Upper lobe of left lung (tissue), 6 donors: ENCODE results near the gene FAM151A. TPM values are rescaled to one million over a fixed set of nuclear protein-coding genes. Genes with fewer than 3 reads are reported as not detected.

Experiments
- ATAC-seq, 2 donors: fragments of 200-7000 bp; cut with Tn5 transposase; one replicate each; pipeline ENCODE4 v1.9.1; 2022; ENCODE audit warnings: mild to moderate bottlenecking in 2 of 2, moderate library complexity in 2 of 2; ENCODE audit not compliant: low FRiP score in 2 of 2
- DNase-seq, 2 donors: peaks; one replicate each; pipeline ENCODE4 v3.0.0-alpha.2; 2019 to 2020
- H3K27ac ChIP-seq, 4 donors: fragments of 200-600 bp; sonication (generic); one replicate each; pipeline ENCODE4 v1.5.1; 2016 to 2019
- H3K27me3 ChIP-seq, 4 donors: fragments of 200-600 bp; sonication (generic); one replicate each; pipeline ENCODE4 v1.5.1; 2017 to 2019
- H3K36me3 ChIP-seq, 4 donors: fragments of 200-600 bp; sonication (generic); one replicate each; pipeline ENCODE4 v1.5.1; 2016 to 2019
- H3K4me1 ChIP-seq, 4 donors: fragments of 200-600 bp; sonication (generic); one replicate each; pipeline ENCODE4 v1.5.1; 2018 to 2019
- H3K4me3 ChIP-seq, 4 donors: fragments of 200-600 bp; sonication (generic); one replicate each; pipeline ENCODE4 v1.5.1; 2017 to 2019; ENCODE audit warnings: mild to moderate bottlenecking in 2 of 4, moderate library complexity in 1 of 4
- H3K9me3 ChIP-seq, 4 donors: fragments of 200-600 bp; sonication (generic); one replicate each; pipeline ENCODE4 v1.5.1; 2018 to 2019
- EP300 ChIP-seq, 4 donors: sonication (generic); formaldehyde crosslinking; IDR thresholded peaks; one replicate each; pipeline ENCODE4 v1.5.1; 2017; ENCODE audit warnings: antibody characterized with exemption in 4 of 4, control low read depth in 2 of 4
- POLR2A ChIP-seq, 4 donors: fragments of 450-650 bp; IDR thresholded peaks; one replicate each; pipeline ENCODE4 v1.5.1; 2016 to 2017; ENCODE audit warnings: antibody characterized with exemption in 4 of 4, mild to moderate bottlenecking in 2 of 4
- POLR2AphosphoS5 ChIP-seq, 2 donors: sonication (generic); formaldehyde crosslinking; IDR thresholded peaks; one replicate each; pipeline ENCODE4 v1.5.1; 2017; ENCODE audit warnings: antibody characterized with exemption in 2 of 2
- WGBS, 2 donors: methylation state at CpG; one replicate each; pipeline ENCODE4 v1.1.5; 2017 to 2018; 5-methylcytosine and 5-hydroxymethylcytosine counted together
- total RNA-seq, 6 donors: library from RNA; depleted of rRNA in 4 of 6; stranded (reverse); fragments of >200 nt in 4 of 6; gene quantifications; one replicate each; pipeline versions ENCODE4 v1.1.0 to v1.2.1, GENCODE V29; 2016 to 2021
- TF ChIP-seq, protein P1 (sequence below), 6 experiments: fragments of 450-650 bp in 4 of 6; fragments of 200-600 bp in 2 of 6; sonication (generic) in 2 of 6; IDR thresholded peaks; one replicate each; pipeline ENCODE4 v1.5.1; 2016 to 2019; ENCODE audit warnings: antibody characterized with exemption in 6 of 6
- donor health status: DM: no; HTN: no; CAD: no; lungs with moderate emphysema.
- donor health status: DM: no; HTN: yes; CAD: no; lungs with severe emphysema.

FAM151A gene
- total RNA-seq, 6 donors from 2014 or later, result not detected

DNA sequence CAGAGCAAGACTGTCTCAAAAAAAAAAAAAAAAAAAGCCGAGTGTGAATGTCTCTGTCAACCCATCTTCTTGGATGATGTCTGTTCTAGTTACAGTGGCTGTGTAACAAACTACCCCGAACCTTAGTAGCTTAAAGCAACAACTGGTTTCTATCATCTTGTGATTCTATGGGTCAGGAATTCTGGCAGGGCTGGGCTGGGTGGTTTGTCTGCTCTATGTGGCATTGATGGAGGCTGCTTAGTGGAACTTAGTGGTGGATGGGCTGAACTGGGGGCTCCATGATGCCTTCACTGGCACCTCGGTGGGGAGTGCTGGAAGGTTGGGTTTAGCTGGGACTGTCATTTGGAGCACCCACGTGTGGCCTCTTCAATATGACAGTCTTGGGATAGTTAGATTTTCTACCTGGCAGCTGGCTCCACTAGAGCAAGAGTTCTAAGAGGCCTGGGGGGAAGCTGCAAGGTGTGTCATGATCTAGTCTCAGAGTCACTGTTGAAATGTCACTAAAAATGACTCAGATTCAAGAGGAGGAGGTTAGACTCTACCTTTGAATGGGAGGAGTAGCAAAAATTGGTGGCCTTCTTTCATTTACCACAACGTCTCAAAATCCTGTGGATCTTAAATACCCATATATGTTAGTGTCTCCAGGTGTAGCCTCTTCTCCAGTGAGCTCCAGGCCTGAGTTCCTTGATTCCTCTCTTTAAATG lies 56.7 kb downstream of the FAM151A start:
- TF ChIP-seq POLR2A (IDR thresholded peaks at IDR 0.05) (no peak), POLR2AphosphoS5 (IDR thresholded peaks at IDR 0.05) (no peak), EP300 (IDR thresholded peaks at IDR 0.05) (no peak)
- TF ChIP-seq, protein P1, sequence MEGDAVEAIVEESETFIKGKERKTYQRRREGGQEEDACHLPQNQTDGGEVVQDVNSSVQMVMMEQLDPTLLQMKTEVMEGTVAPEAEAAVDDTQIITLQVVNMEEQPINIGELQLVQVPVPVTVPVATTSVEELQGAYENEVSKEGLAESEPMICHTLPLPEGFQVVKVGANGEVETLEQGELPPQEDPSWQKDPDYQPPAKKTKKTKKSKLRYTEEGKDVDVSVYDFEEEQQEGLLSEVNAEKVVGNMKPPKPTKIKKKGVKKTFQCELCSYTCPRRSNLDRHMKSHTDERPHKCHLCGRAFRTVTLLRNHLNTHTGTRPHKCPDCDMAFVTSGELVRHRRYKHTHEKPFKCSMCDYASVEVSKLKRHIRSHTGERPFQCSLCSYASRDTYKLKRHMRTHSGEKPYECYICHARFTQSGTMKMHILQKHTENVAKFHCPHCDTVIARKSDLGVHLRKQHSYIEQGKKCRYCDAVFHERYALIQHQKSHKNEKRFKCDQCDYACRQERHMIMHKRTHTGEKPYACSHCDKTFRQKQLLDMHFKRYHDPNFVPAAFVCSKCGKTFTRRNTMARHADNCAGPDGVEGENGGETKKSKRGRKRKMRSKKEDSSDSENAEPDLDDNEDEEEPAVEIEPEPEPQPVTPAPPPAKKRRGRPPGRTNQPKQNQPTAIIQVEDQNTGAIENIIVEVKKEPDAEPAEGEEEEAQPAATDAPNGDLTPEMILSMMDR (IDR thresholded peaks at IDR 0.05), result no peak
- Histone ChIP-seq H3K27me3 (no peaks in the 10 kb centered on the region), H3K4me3 (no peak overlapping the region), H3K27ac (no peak overlapping the region), H3K4me1 (peaks cover 0 to 6% (median 4%) of the 10 kb centered on the region in 4 donors), H3K36me3 (no peaks in the 10 kb centered on the region), H3K9me3 (no peaks in the 10 kb centered on the region)
- DNase-seq (no peak), ATAC-seq (no peak)
- 77 to 93% methylated on average over 4 to 5 of the region's 5 CpGs for WGBS, 2 donors

DNA sequence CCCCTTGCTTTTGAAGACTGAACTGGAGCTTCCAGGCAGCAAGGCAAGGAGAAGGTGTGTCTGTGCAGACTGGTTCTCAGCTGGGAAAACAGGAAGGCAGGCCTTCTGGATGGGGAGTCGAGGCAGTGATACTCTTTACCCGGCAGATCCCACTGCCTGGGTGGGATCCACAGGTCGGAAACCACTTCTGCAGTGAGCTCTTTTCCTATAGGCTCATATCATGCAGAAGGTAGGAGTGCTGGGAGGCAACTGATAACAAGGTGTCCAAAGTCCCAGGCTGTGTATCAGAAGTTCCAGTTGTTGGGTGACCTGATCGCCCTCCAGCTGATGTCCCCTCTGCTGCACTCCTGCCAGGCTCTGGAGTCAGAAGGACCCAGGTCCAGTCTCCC lies 58.2 kb downstream of the FAM151A start:
- H3K27ac ChIP-seq, result no peak overlapping the region
- H3K9me3 ChIP-seq, result no peaks in the 10 kb centered on the region
- H3K4me3 ChIP-seq, result peak overlapping the region in 1 of 4 donors; percentile 28
- 77 to 87% methylated on average over 4 of the region's 4 CpGs for WGBS, 2 donors
- no peaks in the 10 kb centered on the region for H3K27me3 ChIP-seq
- DNase-seq (no peak), ATAC-seq (no peak)
- TF ChIP-seq POLR2A (IDR thresholded peaks at IDR 0.05), result no peak
- TF ChIP-seq, protein P1 (IDR thresholded peaks at IDR 0.05), result no peak
- no peak for TF ChIP-seq POLR2AphosphoS5 (IDR thresholded peaks at IDR 0.05)
- TF ChIP-seq EP300 (IDR thresholded peaks at IDR 0.05), result no peak
- H3K4me1 ChIP-seq, result peaks cover 0 to 4% (median 2%) of the 10 kb centered on the region in 4 donors
- H3K36me3 ChIP-seq, result no peaks in the 10 kb centered on the region

DNA sequence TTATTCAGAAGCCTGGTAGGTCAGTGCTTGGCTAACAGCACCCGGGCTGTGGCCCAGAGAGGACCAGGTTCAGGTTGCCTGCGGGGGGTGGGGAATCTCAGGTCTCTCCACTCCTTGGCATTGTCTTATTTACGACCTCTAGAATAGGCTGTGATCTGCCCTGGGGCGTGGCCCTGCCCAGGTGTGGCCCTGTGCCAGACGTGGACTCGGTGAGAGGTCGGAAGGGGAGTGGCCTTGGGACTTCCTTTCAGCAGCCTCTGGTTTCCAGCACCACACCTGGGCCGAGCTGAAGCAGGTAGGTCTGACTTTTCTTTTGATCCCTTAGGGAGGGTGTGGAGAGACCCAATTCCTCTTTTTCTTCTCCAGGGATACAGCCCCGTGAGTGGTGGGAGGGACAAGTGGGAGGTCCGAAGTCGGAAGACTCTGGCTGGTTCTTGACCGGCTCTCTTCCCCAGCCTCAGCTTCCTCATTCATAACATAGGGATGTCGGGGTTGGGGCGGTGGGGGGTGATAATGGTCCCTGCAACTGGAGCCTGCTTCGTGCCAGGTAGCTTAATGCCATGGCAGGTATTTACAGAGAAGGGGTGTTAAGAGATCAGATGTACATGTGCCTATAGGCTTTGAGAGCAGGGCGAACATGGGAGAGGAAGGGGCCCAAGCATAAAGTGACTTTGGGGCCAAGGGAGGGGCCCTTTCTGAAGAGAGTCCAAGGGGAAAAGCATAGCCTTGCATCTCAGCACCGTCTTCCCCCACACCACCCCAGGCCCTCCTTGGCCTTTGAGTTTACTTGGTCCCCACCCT lies 58.8 kb downstream of the FAM151A start:
- Histone ChIP-seq H3K9me3 (no peaks in the 10 kb centered on the region), H3K27me3 (no peaks in the 10 kb centered on the region), H3K36me3 (no peaks in the 10 kb centered on the region), H3K27ac (no peak overlapping the region), H3K4me3 (peak overlapping the region in 3 of 4 donors; percentile 0 to 28 (median 25)), H3K4me1 (peaks cover 0 to 4% (median 2%) of the 10 kb centered on the region in 4 donors)
- DNase-seq (peak; percentile 83 to 88), ATAC-seq (peak; percentile 51 to 80)
- 48 to 54% methylated on average over 13 to 17 of the region's 17 CpGs for WGBS, 2 donors
- TF ChIP-seq, protein P1 (IDR thresholded peaks at IDR 0.05), result no peak
- TF ChIP-seq EP300 (IDR thresholded peaks at IDR 0.05), result no peak
- peak in 1 of 4 donors; percentile 28 for TF ChIP-seq POLR2A (IDR thresholded peaks at IDR 0.05)
- no peak for TF ChIP-seq POLR2AphosphoS5 (IDR thresholded peaks at IDR 0.05)

DNA sequence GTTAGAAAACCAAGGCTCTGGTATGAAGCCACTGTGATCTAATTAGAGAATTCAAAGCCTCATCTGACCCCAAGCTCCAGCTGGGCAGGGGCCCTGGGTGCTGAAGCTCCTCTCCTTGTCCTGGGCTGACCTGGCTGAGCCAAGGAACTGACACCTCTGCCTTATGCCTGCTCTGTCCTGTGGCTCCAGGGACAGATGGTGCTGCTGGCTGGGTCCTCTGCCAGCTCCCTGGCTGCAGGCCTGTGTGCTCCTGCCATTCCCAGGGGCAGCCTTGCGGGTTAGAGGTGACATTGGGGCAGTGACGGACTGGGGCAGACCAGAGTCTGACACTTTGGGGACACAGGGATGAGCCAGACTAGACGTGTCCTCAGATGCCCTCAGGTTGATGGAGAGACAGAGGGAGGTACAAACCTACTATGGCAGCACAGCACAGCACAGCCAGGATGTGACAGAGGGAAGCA lies 63.5 kb downstream of the FAM151A start:
- Histone ChIP-seq H3K36me3 (no peaks in the 10 kb centered on the region), H3K9me3 (no peaks in the 10 kb centered on the region), H3K27ac (no peak overlapping the region), H3K27me3 (no peaks in the 10 kb centered on the region), H3K4me1 (peaks cover 0 to 8% (median 4%) of the 10 kb centered on the region in 4 donors), H3K4me3 (no peak overlapping the region)
- TF ChIP-seq, protein P1 (IDR thresholded peaks at IDR 0.05), result no peak
- TF ChIP-seq POLR2AphosphoS5 (IDR thresholded peaks at IDR 0.05) (no peak), EP300 (IDR thresholded peaks at IDR 0.05) (no peak), POLR2A (IDR thresholded peaks at IDR 0.05) (no peak)
- DNase-seq (no peak), ATAC-seq (no peak)
- WGBS, 2 donors, result 80 to 91% methylated on average over 1 to 3 of the region's 3 CpGs

Other genes with a start within 250 kb of the FAM151A start
- gene SSBP3, start 217.1 kb downstream of the FAM151A start, total RNA-seq, result 10 to 100 TPM; 17.8 to 35.6 (median 26.4) TPM
- 10 to 100 TPM in 1 of 6 donors, 1 to 10 TPM in 5; 2.3 to 13.6 (median 7.0) TPM for gene ACOT11, start 75.3 kb downstream of the FAM151A start, total RNA-seq
- 10 to 100 TPM in 2 of 6 donors, 1 to 10 TPM in 4; 1.2 to 10.5 (median 2.2) TPM for gene MROH7, start 18.3 kb upstream of the FAM151A start, total RNA-seq
- gene TTC4, start 92.3 kb upstream of the FAM151A start, total RNA-seq, result 10 to 100 TPM in 5 of 6 donors, 1 to 10 TPM in 1; 6.1 to 28.1 (median 17.0) TPM
- gene PARS2, start 141.0 kb upstream of the FAM151A start, total RNA-seq, result 1 to 10 TPM; 1.0 to 4.8 (median 3.9) TPM
- gene TTC22, start 177.8 kb upstream of the FAM151A start, total RNA-seq, result 10 to 100 TPM in 4 of 6 donors, 1 to 10 TPM in 2; 6.9 to 15.7 (median 12.1) TPM